ENCODE data around the gene MAD1L1. TPM values are rescaled to one million over a fixed set of nuclear protein-coding genes. Genes with fewer than 3 reads are reported as not detected.

MAD1L1 gene
- total and polyA plus RNA-seq, 2 of the 13 experiments (the other 11 are each of a cell fraction or from before 2014, with no cell fraction given), result 17.4 to 64.7 TPM

GRCh38 chr7:1781369-1781768 lies 451.4 kb downstream of the MAD1L1 start (continued):
- no peak for TF ChIP-seq SKIL (CRISPR knock-in tag; IDR thresholded peaks at IDR 0.05; ENCODE audit: borderline replicate concordance)
- TF ChIP-seq RFXAP (CRISPR knock-in tag; IDR thresholded peaks at IDR 0.05; ENCODE audit: borderline replicate concordance), result no peak
- TF ChIP-seq ZBTB21 (CRISPR knock-in tag; IDR thresholded peaks at IDR 0.05), result no peak
- TF ChIP-seq ZSCAN12 (CRISPR knock-in tag; IDR thresholded peaks at IDR 0.05), result no peak
- TF ChIP-seq GPBP1L1 (CRISPR knock-in tag; IDR thresholded peaks at IDR 0.05), result no peak
- TF ChIP-seq RNF219 (CRISPR knock-in tag; IDR thresholded peaks at IDR 0.05), result no peak
- TF ChIP-seq ZFX (CRISPR knock-in tag; IDR thresholded peaks at IDR 0.05; ENCODE audit: low read depth), result no peak
- TF ChIP-seq ZBTB26 (CRISPR knock-in tag; IDR thresholded peaks at IDR 0.05; ENCODE audit: borderline replicate concordance), result no peak
- TF ChIP-seq ZZZ3 (CRISPR knock-in tag; IDR thresholded peaks at IDR 0.05; ENCODE audit: borderline replicate concordance), result no peak
- TF ChIP-seq MTA1 (CRISPR knock-in tag; IDR thresholded peaks at IDR 0.05; ENCODE audit: borderline replicate concordance), result no peak

All from HepG2 (cell line).